Transverse colon (tissue), 3 donors: ENCODE data around the gene FLT4.

Experiments used
- CTCF ChIP-seq, 5 experiments: fragments of 200-600 bp in 3 of 5; fragments of 450-650 bp in 2 of 5; sonication (generic) in 3 of 5; IDR thresholded peaks; 1 replicate in 2 of 5; 2 replicates in 3 of 5; pipeline ENCODE4 v1.5.1; 2016 to 2017; ENCODE audit warnings: antibody characterized with exemption in 5 of 5, inconsistent platforms in 3 of 5, mild to moderate bottlenecking in 2 of 5, moderate library complexity in 1 of 5
- EP300 ChIP-seq: sonication (generic); formaldehyde crosslinking; IDR thresholded peaks from one replicate; pipeline ENCODE4 v1.6.1; 2017; ENCODE audit warnings: antibody characterized with exemption, low read depth
- POLR2A ChIP-seq: fragments of 450-650 bp; IDR thresholded peaks from one replicate; pipeline ENCODE4 v1.6.1; 2016; ENCODE audit warnings: antibody characterized with exemption, mild to moderate bottlenecking, moderate library complexity

- no peak for TF ChIP-seq CTCF (IDR thresholded peaks at IDR 0.05)
- TF ChIP-seq EP300, result no peak
- no peak for TF ChIP-seq POLR2A
These were observed 94.1 kb downstream of the FLT4 start for GRCh38 chr5:180555168-180555921.
